Ishikawa (cell line): Measurements from ENCODE around the gene STAB1.

Source experiments
- CREB1 ChIP-seq: IDR thresholded peaks from 2 replicates; pipeline ENCODE4 v1.6.1; 2012; ENCODE audit warnings: low read depth
- EP300 ChIP-seq: IDR thresholded peaks from 2 replicates; pipeline ENCODE4 v1.6.1; 2012; ENCODE audit warnings: borderline replicate concordance
- REST ChIP-seq: IDR thresholded peaks from 2 replicates; pipeline ENCODE4 v1.6.1; 2012; ENCODE audit warnings: low read depth, mild to moderate bottlenecking
- TAF1 ChIP-seq: IDR thresholded peaks from 2 replicates; pipeline ENCODE4 v1.6.1; 2012; ENCODE audit warnings: low read depth, mild to moderate bottlenecking
- TEAD4 ChIP-seq: IDR thresholded peaks from 2 replicates; pipeline ENCODE4 v1.6.1; 2012
- YY1 ChIP-seq: IDR thresholded peaks from 2 replicates; pipeline ENCODE4 v1.6.1; 2012; ENCODE audit warnings: low read depth
- ZBTB7A ChIP-seq: IDR thresholded peaks from 2 replicates; pipeline ENCODE4 v1.6.1; 2012; ENCODE audit warnings: low read depth
- TF ChIP-seq, protein P1 (sequence below): IDR thresholded peaks from 2 replicates; pipeline ENCODE4 v1.6.1; 2012

- TF ChIP-seq, protein P1, sequence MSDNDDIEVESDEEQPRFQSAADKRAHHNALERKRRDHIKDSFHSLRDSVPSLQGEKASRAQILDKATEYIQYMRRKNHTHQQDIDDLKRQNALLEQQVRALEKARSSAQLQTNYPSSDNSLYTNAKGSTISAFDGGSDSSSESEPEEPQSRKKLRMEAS = no peak
- no peak for TF ChIP-seq REST
- TF ChIP-seq TEAD4 = no peak
- no peak for TF ChIP-seq TAF1
- no peak for TF ChIP-seq EP300
- no peak for TF ChIP-seq ZBTB7A
- TF ChIP-seq YY1 = no peak
- TF ChIP-seq CREB1 = no peak
Observed at GRCh38 chr3:52524258-52524751, 29.2 kb downstream of the STAB1 start.
